KBM-7 (cell line): ENCODE measurements around the gene DIS3L2.
A peak's percentile ranks its signal among the peaks of the same experiment; 100 is the strongest.

Experiments
- DNase-seq: peaks from one replicate; pipeline ENCODE4 v3.0.0-alpha.2; 2015
- in situ Hi-C: fragments of 300-500 bp; cut with MboI; formaldehyde crosslinking; loops from 2 replicates; pipeline ENCODE4 v1.14.3; 2020; ENCODE audit warnings: low sequenced_read_pairs, low pct_unique_long_range_greater_than_20kb, mixed read lengths

The DIS3L2 gene

DNA sequence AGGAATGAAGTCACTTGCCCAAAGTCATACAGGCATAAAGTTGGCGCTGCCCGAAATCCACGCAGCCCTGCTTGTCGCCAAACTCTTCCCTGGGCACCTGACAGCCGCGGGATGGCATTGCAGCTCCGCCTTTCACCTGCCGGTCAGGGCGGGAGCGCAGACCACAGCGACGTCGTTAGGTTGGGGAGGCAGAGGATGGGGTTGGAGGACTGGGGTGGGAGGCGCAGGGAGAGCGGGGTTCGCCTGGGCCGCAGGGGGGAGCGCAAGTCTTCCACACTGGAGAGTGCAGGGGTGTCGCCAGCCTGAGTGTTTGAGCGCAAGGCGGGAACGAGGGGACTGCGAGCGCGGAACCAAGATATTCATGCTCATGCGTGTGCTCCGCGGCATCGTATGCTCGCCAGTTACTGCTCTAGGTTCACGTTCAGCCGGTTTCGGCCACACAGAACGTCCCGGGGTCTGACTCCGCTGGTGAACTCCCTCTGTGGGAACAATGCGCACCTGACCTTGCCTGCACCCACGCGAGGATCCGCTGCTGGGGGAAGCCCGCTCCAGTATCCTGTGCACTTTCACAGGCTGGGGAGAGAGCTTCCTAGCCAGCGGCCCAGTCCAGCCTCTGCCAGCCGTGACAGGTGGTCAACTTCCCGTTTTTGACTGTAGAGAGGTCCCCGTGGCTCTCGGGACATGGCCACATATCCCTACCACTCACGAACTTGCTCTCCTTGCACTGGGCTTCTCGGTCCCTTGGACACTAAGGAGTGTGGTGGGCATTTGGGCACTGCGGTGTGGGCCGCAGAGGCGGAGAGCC, 34.5 kb upstream of the DIS3L2 start:
- peak; percentile 38 for DNase-seq
- in situ Hi-C loops: no loop called here

DNA sequence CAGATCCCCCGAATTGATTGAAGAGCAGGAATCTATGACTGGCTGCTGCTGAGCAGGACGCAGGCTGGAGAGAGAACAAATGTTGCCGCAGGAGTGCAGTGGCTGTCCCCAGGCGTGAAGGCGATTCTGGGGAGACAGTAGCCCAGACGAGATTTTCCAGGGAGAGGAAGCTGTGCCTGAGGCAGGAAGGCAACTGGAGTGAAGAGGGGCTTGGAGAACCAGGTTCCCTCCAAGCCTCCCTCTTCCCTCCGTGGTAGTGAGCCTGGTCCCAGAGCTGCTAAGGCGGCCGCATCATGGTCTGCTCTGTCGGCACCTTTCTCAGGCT, 34.0 kb upstream of the DIS3L2 start:
- in situ Hi-C loops: no loop called here
- DNase-seq: no peak

DNA sequence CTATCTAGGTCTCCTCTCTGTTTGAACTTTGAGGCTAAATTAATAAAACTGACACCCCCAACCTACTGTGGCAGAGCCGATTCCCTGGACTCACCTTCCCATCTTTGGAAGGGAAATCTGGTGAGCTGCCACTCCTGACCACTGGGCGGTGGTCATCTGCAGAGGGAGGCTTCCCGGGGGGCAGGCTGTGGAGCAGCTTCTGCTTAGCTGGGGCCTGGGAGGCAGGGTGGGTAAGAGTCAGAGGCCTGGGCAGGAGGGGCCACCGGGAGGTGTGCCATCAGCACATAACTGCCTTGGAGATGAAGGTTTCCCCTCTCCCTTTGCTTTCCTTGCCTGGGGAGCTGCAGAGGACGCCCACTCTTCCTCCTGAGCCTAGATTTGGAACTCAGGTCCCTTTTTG, 33.0 kb upstream of the DIS3L2 start:
- in situ Hi-C loops: no loop called here
- no peak for DNase-seq

DNA sequence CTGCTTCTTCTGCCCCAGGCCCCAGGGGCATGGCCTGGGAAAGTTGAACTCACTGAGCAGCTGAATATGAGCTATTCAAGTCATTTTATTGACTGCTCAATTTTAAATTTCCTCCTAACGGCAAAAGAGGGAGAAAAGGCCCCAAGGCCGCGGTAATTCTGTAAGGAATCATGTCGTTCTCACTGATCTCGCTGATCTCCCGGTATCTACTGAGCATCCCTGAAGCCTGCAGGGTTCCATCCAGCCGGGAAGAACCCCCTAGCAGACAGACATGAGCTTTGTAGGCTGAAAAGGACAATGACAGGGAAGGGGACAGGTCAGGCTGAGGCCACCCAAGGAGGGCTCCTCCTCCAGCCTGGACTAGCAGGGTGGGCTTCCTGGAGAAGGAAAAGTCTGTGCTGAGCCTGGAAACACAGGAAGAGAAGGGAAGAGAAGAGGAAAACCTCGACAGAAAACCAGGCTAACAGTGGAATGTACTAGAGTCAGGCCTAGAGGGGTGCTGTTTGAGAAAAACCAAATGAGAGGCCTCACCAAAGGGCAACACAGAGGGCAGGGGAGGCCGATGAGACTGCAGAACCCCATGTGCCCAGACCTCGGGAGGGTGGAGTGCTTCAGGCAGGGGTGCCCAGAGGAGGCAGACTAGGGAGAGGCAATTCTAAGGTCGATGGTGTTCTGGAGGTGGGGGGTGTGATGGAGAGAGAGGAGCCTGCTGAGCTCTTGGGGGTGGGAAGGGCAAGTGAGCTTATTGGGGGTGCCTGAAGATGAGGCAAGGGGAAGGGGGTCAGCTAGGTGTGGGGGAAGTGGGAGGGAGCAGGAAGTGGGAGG, 32.4 kb upstream of the DIS3L2 start:
- DNase-seq: no peak
- in situ Hi-C loops: no loop called here

DNA sequence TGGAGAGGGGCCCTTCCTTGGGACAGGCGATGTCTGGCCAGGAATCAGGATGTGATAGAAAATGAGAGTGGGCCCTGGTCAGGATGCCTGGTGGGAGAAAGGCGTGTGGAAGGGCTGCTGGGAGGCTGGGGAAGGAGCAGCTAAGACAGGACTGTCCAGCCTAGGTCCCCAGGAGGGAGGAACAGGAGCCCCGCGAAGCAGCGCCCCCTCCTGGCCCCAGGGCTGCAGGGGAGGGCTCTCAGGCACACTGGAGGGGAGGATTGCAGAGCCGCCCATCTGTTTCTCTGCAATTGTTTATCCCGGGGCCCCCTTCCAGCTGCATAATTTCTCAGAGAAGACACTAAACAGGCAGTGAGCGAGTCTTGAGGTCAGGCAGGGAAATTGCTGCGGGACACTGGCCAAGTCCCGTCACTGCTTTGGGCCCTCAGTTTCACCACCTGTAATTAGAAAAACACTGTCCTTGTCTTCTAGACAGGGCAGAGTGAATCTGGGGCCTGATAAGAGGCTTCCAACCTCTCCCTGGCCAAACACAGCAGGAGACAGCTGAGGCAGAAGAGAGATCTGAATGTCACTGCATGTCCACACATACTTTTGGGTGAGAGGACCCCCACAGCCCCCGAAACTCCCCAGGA, 31.4 kb upstream of the DIS3L2 start:
- peak; percentile 46 for DNase-seq
- in situ Hi-C loops: no loop called here

DNA sequence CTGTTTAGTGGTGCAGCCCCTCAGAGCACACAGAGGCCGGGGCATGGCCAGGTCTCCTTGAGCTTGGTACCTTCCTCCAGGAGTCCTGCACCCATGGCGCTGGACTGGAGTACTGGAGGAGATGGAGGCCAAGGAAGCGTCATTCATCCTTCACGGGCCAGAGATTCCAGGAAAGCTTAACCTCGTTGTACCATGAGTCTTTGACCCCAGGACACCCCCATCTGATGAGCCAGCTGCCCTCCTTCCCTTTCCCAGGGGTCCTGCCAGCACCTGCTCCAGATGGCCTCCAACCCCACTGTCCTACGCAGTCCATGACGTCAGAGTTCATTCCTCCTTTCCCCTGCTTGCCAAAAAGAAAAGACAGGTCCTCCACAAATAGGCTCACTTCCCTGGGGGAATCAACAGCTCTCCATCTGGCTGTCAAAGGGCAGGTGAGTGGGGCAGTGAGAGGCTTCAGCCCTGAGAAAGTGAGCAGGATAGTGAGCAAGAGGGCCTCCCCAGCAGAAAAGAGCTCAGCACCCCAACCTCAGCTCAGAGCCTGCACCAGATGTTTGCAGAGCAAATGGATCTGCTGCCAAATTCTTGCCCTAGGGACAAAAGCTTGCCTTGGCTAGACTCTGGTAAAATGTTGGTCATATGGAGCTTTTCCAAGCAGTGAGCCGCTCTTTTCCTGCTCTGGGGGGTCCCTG, 30.8 kb upstream of the DIS3L2 start:
- no peak for DNase-seq
- in situ Hi-C loops: no loop called here

DNA sequence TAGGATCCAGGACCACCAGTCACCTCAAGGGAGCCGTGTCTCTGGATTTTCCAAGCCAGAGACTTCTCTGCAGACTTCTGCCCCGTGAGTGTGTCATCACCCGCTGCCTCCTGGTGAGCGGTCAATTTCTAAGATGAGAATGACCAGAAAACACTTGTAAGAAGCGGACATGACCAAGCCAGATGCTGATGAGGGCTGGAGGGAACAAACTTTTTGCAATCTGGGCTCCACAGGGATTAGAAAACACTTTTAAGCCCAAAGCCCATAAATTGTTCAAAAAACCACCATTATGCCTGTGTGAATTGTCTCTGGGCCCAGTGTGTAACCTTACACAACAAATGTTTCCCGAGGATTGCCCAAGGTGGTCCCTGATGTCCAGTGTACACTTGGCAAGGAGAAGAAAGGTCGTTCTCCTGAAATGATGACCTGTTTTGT, 30.0 kb upstream of the DIS3L2 start:
- in situ Hi-C loops: no loop called here
- no peak for DNase-seq

DNA sequence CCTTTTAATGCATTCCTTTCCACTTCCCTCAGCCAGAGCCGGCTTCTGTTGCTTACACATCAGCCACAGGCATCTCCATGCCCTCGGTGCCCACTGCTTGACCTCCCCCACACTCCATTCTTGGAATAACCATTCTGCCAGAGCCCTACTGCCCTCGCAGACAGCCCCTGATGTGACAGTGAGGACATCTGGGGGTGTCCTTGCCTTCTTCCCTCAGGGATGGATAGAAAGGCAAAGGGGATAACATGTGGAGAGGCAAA, 28.9 kb upstream of the DIS3L2 start:
- DNase-seq: no peak
- in situ Hi-C loops: no loop called here

DNA sequence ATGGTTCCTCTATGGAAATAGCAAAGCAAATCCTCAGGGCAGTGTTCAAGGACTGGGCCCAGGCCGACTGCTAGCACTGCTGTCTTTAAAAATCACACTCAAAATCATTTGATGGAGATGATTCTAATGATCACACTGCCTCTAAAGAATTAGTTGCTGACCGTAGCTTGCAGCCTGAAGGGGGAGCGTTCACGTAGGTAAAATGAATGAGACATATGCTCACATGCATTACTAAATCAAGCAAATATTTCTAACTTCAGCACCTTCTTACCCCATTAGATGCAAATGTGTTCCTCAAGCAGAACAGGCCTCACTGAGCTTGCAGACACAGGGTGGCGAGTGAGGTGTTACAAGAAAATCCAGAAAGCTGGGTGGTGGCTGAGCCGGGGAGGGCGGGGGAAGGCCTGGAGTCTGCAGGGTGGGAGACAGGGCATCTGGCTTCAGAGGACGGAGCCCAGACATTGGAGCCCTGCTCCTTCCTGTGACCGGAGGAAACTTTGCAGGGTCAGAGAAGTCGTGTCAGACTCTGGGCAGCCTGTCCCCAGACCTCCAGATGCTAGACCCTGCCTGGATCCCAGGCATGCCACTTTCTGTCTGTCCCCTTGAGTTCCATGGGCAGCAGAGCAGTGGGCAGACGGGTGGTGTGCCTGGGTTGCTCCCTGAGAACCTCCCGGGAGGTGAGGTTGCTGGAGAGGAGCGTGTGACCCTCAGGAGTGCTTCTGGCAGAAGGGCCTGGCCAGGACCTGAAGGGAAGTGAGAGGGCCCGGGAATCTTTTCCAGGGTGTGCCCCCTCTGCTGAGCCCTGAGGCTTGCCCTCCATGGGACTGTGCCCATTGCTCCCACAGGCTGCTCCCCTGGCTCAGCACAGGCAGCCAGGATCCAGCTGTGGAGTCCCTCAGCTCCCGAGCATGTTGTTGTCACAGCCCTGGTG, 28.3 kb upstream of the DIS3L2 start:
- in situ Hi-C loops: no loop called here
- no peak for DNase-seq

DNA sequence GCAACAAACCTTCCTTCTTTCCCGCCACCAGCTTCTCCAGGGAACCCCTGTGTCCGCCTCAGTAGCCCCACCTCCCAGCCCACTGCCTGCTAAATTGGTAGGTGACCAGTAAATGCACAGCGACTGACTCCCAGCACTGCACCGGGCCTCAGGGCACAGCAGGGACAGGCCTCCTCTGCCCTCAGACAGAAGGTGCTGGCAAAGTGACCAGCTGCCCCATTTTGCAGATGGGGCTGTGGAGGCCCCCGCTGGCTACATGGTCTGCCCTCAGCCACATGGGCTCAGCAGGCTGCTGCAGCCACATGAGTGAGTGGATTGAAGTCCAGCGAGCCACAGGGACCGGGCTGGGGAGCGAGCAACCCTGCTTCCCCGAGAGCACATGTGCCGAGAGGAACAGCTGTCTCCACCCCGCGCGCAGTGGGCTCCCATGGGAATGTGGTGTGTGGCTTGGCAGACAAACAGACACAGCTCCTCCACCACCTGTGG, 27.6 kb upstream of the DIS3L2 start:
- in situ Hi-C loops: no loop called here
- no peak for DNase-seq

DNA sequence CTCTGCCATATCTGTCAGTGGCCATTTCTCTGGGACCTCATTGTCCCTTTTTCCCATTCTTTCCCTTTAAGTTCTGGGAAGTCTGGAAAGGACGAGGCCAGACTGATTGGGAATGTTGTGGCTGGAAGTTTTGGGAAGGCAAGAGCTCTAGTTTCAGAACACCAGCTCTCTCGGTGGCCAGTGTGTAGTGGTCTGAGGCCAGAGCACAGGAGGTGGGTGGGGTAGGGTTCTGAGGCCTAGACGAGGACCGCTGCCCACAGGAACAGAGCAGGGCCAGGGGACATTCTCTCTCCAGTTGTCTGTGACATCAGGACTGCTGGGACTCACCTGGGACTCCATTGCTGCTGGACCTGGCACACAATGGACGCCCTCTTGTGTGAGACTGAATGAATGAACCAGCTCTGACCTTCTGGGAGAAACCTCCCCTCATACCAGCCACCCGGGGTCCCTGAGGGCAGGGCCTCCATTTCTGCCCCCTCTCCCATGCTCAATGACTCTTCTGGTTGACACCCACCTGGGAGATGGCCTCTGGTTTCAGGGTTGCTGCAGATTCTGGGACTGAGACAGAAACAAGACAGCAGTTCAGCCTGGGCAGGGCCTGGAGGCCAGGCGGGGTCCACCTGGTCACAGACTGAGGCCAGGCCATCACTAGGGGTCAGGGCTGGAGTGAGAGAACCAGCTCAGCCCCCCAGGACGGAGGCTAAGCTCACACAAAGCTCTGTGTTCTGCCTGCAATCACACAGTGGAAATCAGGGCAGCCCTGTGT, 26.9 kb upstream of the DIS3L2 start:
- in situ Hi-C loops: no loop called here
- no peak for DNase-seq

DNA sequence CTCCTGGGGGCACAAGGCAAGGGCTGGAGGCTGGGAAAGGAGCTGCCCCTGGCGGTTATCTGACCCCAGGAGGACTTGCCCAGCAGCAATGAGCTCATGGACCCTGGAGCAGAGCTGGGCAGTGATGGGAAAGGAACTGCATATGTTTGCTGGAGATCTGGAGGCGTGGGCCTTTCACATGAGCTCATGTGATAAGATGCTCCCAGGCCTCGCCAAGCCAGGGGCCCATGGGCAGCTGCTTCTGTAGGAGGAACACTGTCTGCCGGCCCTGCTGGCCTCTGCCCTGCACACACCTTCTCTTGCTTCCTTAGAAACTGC, 26.3 kb upstream of the DIS3L2 start:
- DNase-seq: no peak

DNA sequence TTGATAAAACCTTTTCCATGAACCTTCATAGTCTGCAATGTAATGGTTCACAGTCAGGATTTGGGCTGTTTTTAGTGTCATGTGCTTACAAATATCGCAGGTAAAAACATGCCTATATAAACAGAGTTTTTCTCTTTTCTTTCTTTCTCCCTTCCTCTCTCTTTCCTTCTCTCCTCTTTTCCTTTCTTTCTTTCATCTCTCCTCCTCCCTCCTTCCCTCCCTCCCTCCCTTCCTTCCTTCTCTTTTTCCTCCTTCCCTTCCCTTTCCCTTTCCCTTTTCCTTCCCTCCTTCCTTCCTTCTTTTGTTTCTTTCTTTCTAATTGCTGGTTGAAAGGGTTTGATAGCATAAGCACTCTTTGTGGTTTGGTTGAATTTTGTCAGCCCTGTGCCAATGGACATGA, 25.7 kb upstream of the DIS3L2 start:
- no peak for DNase-seq
- in situ Hi-C loops: no loop called here

More for the DNA sequence above, 26.3 kb upstream of the DIS3L2 start:
- in situ Hi-C loops: no loop called here

DNA sequence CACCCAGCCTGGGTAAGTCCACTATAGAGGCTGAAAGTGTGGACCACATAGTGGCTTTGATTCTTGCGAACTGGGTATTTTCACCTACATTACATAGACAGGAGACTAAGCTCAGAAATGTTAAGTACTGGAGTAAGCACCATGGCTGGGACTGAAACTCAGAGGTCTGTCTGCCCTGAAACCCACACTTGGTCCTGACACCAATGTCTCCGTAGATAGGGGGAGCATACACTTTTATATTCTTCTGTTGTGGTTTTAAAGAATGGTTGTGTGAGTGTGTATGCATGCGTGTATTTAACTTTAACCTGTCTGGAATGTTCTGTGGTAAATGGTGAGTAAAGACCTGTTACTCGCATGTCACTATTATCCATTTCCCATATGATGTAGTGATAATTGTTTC, 25.0 kb upstream of the DIS3L2 start:
- DNase-seq: no peak
- in situ Hi-C loops: no loop called here

DNA sequence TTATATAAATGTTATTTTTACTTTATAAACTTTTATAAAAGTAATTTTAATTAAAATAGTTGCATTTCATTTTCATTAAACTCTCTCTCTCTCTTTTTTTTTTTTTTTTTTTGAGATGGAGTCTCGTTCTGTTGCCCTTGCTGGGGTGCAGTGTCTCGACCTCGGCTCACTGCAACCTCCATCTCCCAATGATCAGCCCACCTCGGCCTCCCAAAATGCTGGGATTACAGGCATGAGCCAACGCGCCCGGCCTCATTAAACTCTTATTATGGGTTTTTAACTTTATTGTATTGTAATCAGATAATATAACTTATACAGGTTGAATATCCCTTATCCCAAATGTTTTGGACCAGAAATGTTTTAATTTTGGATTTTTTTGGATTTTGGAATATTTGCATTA, 24.5 kb upstream of the DIS3L2 start:
- in situ Hi-C loops: no loop called here
- DNase-seq: no peak

DNA sequence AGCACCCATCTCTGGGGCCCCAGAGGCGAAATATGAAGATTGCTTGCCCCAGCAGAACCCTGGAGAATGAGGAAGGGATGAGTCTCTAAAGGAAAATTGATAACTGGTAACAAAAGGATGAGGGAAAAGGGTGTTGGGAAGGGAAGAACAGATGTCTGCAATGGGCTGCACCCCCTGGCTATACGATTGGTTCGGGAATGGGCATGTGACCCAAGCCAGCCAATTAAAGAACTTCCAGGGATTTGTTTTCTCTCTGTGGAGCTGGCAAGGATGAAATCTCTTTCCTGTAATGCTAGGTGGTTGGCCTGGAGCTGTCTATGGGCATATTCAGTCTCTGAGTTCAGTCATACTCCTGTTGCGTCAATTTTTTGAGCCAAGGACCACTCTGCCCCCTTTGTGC, 22.5 kb upstream of the DIS3L2 start:
- in situ Hi-C loops: no loop called here
- DNase-seq: no peak

DNA sequence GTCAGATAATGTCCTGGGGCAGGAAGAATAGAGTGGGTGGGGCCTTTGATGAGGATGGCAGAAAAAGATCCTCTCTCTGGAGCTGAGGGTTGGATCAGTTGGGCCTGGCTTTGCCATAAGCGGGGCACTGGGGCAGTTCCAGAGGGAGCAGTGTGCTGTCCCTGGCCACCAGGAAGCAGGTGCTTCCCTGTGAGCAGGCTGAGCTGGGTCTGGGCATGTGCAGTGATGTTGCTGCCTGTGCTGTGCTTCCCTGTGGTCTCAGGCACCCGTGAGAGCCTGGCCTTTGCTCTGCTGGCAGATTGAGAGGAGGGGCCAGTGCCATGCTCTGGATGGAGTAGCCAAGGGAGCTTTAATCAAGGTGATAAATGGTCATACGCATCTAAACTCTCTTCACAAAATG, 20.7 kb upstream of the DIS3L2 start:
- DNase-seq: no peak
- in situ Hi-C loops: no loop called here

DNA sequence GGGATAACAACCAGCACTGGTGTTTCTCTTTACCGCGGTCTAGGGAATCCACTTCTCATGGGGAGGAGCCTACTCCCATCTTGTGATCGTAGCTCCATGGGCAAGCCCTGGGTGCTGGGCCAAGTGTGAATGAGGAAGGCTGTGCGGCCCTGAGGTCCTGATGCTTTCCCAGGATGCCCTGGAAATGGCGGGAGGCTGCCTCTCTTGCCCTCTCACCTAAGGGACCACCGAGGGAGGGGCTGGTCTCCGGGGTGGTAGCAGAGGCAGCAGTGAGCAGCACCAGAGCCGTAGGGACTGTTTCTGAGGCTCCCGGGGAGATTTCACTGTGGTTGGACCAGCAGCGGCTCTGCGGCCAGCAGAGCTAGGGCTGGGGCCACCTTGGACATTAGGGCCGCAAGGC, 19.8 kb upstream of the DIS3L2 start:
- no peak for DNase-seq
- in situ Hi-C loops: no loop called here
